ENCODE data around the gene EVX2.

DNA sequence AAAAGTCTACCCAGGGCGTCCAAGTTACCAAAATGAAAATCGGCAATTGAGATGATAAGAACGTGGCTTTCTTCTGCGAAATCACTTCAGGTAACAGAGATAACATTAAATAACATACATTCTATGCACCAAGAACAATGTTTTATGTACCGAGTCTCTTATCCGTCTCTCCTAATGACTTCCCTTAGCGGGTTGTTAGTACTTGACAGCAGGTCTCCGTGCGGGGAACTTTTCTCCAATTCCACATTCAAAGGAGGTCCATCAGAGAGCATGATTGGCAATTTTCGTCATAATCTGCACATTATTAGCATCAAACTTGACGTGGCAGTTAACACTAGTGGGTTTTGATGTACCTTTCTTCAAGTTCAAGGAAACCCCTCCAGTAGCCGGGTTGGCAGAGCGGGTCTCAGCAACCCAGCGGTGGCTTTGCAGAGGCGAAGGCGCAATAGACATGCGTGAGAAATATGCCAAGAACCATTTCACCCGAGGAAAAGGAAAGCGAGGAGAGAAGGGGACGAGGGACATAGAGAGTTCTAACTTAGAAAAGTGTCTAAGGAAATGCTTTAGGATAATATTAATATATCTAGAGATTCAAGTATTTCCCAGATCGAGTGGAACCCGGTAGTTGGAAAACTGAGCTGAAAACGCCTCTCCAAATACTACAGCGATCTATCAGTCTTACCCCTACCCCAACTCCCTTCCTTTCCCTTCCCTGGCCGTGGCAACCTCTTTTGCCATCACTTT, 5.0 kb downstream of the EVX2 start:
- TF ChIP-seq FOXA1 (IDR thresholded peaks at IDR 0.05) (no peak), ELF4 (IDR thresholded peaks at IDR 0.05) (no peak), BHLHE40 (IDR thresholded peaks at IDR 0.05; ENCODE audit: borderline replicate concordance) (no peak), CTBP1 (IDR thresholded peaks at IDR 0.05; ENCODE audit: borderline replicate concordance) (no peak), NFRKB (IDR thresholded peaks at IDR 0.05) (no peak), ARNT (IDR thresholded peaks at IDR 0.05) (no peak), SUZ12 (IDR thresholded peaks at IDR 0.05) (no peak)
- TF ChIP-seq, protein P1, sequence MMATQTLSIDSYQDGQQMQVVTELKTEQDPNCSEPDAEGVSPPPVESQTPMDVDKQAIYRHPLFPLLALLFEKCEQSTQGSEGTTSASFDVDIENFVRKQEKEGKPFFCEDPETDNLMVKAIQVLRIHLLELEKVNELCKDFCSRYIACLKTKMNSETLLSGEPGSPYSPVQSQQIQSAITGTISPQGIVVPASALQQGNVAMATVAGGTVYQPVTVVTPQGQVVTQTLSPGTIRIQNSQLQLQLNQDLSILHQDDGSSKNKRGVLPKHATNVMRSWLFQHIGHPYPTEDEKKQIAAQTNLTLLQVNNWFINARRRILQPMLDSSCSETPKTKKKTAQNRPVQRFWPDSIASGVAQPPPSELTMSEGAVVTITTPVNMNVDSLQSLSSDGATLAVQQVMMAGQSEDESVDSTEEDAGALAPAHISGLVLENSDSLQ (IDR thresholded peaks at IDR 0.05), result no peak

Measured in HEK293T (cell line).